Fibroblast of the aortic adventitia (primary cell): ENCODE measurements around the gene LTBP4. TPM values are rescaled to one million over a fixed set of nuclear protein-coding genes. Genes with fewer than 3 reads are reported as not detected.
A peak's percentile ranks its signal among the peaks of the same experiment; 100 is the strongest.
"Not testable (repeated sequence)": the region's sequence is repeated elsewhere in the genome, so short reads cannot be mapped to it uniquely, and the experiment has no call there.

Experiments
- DNase-seq: peaks from one replicate; pipeline ENCODE4 v3.0.0-alpha.2; 2010; ENCODE audit warnings: low read depth
- H3K4me3 ChIP-seq: 2 replicates; pipeline ENCODE4 v1.5.1; 2011; ENCODE audit warnings: low read depth, mild to moderate bottlenecking, control low read depth, low read length, moderate library complexity
- total RNA-seq: library from RNA; depleted of rRNA; stranded (reverse); fragments of >200 nt; gene quantifications from 2 replicates; pipeline ENCODE4 v1.2.3, GENCODE V29; 2012; ENCODE audit warnings: low replicate concordance
- TF ChIP-seq, protein P1 (sequence below): IDR thresholded peaks from 2 replicates; pipeline ENCODE4 v1.5.1; 2011; ENCODE audit warnings: mild to moderate bottlenecking, low read length, control low read depth, inconsistent platforms; ENCODE audit not compliant: insufficient read depth

Gene LTBP4
- total RNA-seq, 1 donor = 31.5 TPM

DNA sequence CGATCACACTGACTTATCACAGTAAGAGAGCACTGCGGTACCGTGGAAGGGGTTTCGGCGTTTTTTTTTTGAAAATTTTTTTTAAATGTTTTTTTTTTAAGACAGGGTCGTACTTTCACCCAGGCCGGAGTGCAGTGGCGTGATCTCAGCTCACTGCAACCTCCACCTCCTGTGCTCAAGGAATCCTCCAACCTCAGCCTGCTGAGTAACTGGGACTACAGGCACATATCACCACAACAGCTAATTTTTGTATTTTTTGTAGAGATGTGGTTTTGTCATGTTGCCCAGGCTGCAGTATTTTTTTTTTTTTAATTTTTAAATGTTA lies 19.0 kb downstream of the LTBP4 start:
- TF ChIP-seq, protein P1, sequence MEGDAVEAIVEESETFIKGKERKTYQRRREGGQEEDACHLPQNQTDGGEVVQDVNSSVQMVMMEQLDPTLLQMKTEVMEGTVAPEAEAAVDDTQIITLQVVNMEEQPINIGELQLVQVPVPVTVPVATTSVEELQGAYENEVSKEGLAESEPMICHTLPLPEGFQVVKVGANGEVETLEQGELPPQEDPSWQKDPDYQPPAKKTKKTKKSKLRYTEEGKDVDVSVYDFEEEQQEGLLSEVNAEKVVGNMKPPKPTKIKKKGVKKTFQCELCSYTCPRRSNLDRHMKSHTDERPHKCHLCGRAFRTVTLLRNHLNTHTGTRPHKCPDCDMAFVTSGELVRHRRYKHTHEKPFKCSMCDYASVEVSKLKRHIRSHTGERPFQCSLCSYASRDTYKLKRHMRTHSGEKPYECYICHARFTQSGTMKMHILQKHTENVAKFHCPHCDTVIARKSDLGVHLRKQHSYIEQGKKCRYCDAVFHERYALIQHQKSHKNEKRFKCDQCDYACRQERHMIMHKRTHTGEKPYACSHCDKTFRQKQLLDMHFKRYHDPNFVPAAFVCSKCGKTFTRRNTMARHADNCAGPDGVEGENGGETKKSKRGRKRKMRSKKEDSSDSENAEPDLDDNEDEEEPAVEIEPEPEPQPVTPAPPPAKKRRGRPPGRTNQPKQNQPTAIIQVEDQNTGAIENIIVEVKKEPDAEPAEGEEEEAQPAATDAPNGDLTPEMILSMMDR = no peak
- H3K4me3 ChIP-seq = no peak overlapping the region
- DNase-seq = no peak

DNA sequence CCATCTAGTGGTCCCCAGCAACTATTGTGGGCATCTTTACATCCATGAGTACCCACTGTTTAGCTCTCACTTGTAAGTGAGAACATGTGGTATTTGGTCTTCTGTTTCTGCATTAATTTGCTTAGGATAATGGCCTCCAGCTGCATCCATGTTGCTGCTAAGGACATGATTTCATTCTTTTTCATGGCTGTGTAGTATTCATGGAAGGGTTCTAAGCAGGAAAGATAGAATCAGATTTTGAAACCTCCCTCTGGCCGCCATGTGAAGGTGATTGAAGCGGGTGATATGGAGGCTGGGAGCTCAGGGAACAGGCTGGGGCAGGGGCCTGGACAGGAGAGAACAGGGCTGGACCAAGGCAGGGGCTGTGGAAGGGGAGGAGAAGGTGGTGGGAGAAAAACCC lies 20.1 kb downstream of the LTBP4 start:
- H3K4me3 ChIP-seq = no peak overlapping the region
- TF ChIP-seq, protein P1 = no peak
- no peak for DNase-seq

DNA sequence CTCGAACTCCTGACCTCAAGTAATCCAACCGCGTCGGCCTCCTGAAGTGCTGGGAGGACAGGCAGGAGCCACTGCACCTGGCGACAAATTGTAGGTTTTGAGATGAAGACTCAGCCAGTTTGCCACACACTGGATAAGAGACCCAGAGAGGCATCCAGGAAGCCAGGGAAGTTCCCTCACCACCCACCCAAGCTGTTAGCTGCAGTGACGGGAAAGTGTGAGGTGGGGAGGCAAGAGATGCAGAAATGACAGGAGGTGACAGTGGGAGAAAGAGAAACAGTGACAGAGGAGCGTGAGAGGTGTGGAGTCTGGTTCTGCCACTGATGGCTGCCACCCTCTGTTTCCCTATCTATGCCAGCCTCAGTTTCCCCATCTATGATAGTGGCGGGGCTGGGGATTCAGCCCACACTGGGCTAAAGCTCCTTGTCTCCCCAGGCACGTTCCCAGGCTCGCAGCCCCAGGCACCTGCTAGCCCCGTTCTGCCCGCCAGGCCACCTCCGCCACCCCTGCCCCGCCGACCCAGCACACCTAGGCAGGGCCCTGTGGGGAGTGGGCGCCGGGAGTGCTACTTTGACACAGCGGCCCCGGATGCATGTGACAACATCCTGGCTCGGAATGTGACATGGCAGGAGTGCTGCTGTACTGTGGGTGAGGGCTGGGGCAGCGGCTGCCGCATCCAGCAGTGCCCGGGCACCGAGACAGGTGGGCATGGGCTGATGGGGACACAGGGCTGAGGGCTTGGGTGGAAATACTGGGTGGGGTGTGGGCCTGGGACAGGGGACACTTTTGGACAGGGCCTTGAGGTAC lies 21.0 kb downstream of the LTBP4 start:
- TF ChIP-seq, protein P1 = no peak
- no peak for DNase-seq

DNA sequence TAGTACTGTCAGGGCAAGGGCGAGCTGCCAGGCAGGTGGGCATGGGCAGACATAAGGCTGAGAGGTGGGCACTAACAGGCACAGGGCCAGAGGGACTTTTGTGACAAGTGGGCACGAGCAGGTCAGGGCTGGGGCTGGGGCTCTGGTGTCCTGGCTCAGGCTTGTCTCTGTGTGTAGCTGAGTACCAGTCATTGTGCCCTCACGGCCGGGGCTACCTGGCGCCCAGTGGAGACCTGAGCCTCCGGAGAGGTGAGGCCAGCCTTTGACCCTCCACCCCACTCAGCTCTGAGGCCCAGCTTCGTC lies 21.6 kb downstream of the LTBP4 start:
- no peak for DNase-seq
- H3K4me3 ChIP-seq = no peak overlapping the region
- TF ChIP-seq, protein P1 = no peak

More for the DNA sequence above, 21.0 kb downstream of the LTBP4 start:
- no peak overlapping the region for H3K4me3 ChIP-seq

DNA sequence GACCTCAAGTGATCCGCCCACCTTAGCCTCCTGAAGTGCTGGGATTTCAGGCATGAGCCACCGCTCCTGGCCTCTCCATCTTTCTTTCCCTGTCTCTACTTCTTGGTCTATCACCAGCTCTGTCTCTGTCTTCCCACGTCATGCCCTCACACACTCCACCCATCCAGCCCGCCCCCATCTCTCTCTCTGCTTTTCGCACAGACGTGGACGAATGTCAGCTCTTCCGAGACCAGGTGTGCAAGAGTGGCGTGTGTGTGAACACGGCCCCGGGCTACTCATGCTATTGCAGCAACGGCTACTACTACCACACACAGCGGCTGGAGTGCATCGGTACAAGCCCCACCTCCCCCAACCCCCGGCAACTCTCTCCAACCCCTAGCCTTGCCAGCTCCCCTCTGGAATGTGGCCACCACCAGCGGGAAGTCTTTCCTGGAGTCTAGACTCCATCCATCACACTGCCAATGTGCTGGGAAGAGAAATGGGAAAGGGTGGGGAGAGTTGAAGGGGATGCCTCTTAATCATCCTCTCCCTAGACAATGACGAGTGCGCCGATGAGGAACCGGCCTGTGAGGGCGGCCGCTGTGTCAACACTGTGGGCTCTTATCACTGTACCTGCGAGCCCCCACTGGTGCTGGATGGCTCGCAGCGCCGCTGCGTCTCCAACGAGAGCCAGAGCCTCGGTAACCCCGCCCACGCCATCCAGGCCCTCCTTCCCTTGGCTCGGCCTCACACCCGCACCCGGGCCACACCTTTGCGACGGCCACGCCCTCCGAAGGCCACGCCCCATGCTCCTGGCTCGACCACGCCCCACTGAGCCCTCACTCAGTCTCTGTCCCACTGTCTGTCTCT lies 22.5 kb downstream of the LTBP4 start:
- no peak overlapping the region for H3K4me3 ChIP-seq
- DNase-seq = peak; percentile 88
- TF ChIP-seq, protein P1 = no peak

DNA sequence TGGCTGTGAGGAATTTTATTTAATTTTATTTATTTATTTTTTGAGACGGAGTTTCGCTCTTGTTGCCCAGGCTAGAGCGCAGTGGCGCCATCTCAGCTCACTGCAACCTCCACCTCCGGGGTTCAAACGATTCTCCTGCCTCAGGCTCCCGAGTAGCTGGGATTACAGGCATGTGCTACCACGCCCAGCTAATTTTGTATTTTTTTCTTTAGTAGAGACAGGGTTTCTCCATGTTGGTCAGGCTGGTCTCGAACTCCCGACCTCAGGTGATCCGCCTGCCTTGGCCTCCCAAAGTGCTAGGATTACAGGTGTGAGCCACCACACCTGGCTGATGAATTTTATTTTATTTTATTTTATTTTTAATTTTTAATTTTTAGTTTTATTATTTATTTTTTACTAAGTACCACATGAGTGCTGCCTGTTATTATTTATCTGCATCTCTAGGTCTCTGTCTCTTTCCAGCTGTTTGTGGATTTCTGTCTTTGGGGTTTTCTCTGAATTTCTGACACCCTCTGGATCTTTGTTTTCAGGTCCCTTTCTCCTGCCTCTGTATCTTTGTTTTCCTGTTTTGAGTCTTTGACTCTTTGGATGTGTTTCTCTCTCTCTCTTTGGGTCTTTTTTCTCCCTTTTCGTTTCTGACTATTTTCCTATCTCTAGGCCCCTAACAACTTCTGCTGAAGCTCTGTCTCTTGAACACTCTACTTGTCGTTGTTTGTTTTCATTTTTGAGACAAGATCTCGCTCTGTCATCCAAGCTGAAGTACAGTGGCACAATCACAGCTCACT lies 23.4 kb downstream of the LTBP4 start:
- DNase-seq, H3K4me3 ChIP-seq: not testable (repeated sequence)
